K562 (cell line): Measurements from ENCODE around the gene A1BG. TPM values are rescaled to one million over a fixed set of nuclear protein-coding genes. Genes with fewer than 3 reads are reported as not detected.
A peak's percentile ranks its signal among the peaks of the same experiment; 100 is the strongest.

Experiments
- ATAC-seq: fragments of 200-7000 bp; cut with Tn5 transposase; 3 replicates; pipeline ENCODE4 v1.9.1; 2020; ENCODE audit warnings: moderate library complexity
- BruUV-seq: library from RNA; stranded (reverse); fragments of 400-500 nt; replicated peaks from 2 replicates; lab custom pipeline; 2021; lab: Mats Ljungman, UMichigan
- CTCF ChIA-PET: fragments of 300-600 bp; formaldehyde crosslinking; extraction: SDS; loops from one replicate; lab custom pipeline; 2021; ENCODE audit warnings: low intra/inter-chr PET ratio; lab: Yijun Ruan, JAX
- POLR2A ChIA-PET: fragments of 300-600, 350-650 bp; sonication (Branson Sonifier 250); formaldehyde crosslinking; extraction: SDS; loops from one replicate; lab custom pipeline; 2021; ENCODE audit warnings: antibody characterized with exemption, inconsistent platforms; lab: Yijun Ruan, JAX
- DNase-seq, 4 experiments: peaks; one replicate each; pipeline versions ENCODE4 v3.0.0 to v3.0.0-alpha.2; 2011 to 2018; ENCODE audit warnings: low spot score in 3 of 4, mixed read lengths in 3 of 4; ENCODE audit errors: extremely low read depth in 1 of 4
- FAIRE-seq: peaks from 2 replicates; lab custom pipeline; 2011; peaks lifted over from hg19 to GRCh38; lab: Jason Lieb, UNC
- H2AFZ ChIP-seq: 2 replicates; pipeline ENCODE4 v1.6.0; 2011; ENCODE audit warnings: low read depth, low read length, control low read depth, inconsistent platforms
- H3K27ac ChIP-seq: fragments of 200-600 bp; 3 replicates; pipeline ENCODE4 v1.8.0; 2011; ENCODE audit warnings: low read depth, mild to moderate bottlenecking, control low read depth, inconsistent platforms, low read length, moderate library complexity, mixed read lengths; ENCODE audit errors: extremely low read depth
- H3K27me3 ChIP-seq, 2 experiments: fragments of 300-600 bp in 1 of 2; 2 replicates in 1 of 2; 3 replicates in 1 of 2; pipeline versions ENCODE4 v1.6.0 to v1.8.0; 2011; ENCODE audit warnings: inconsistent platforms in 2 of 2, low read length in 2 of 2, mild to moderate bottlenecking in 1 of 2, mixed read lengths in 1 of 2, moderate library complexity in 1 of 2; ENCODE audit not compliant: control insufficient read depth in 2 of 2, insufficient read depth in 2 of 2
- H3K36me3 ChIP-seq: fragments of 300-600 bp; 3 replicates; pipeline ENCODE4 v1.8.0; 2011; ENCODE audit warnings: mild to moderate bottlenecking, low read length, inconsistent platforms; ENCODE audit not compliant: control insufficient read depth, insufficient read depth
- H3K4me1 ChIP-seq, 2 experiments: fragments of 200-600 bp in 1 of 2; replicated peaks in 1 of 2; 2 replicates in 1 of 2; 3 replicates in 1 of 2; pipeline versions ENCODE4 v1.5.1 to v1.8.0; 2011; ENCODE audit warnings: inconsistent platforms in 2 of 2, low read length in 2 of 2, mild to moderate bottlenecking in 1 of 2, mixed read lengths in 1 of 2, moderate library complexity in 1 of 2; ENCODE audit not compliant: control insufficient read depth in 2 of 2, insufficient read depth in 2 of 2
- H3K4me2 ChIP-seq: 2 replicates; pipeline ENCODE4 v1.6.1; 2011; ENCODE audit warnings: low read length, control low read depth, inconsistent platforms, mixed read lengths; ENCODE audit not compliant: insufficient read depth
- H3K4me3 ChIP-seq: fragments of 200-600 bp; sonication (generic), shearing (Covaris generic); 2 replicates; pipeline ENCODE4 v1.5.1; 2016; ENCODE audit warnings: control low read depth, inconsistent platforms
- H3K79me2 ChIP-seq: fragments of 200-600 bp; 3 replicates; pipeline ENCODE4 v1.8.0; 2011; ENCODE audit warnings: low read length, inconsistent platforms; ENCODE audit not compliant: control insufficient read depth, insufficient read depth
- H3K9ac ChIP-seq, 2 experiments: 2 replicates each; pipeline versions ENCODE4 v1.6.0 to v1.6.1; 2011; ENCODE audit warnings: low read depth in 2 of 2, low read length in 2 of 2, control low read depth in 1 of 2, inconsistent platforms in 1 of 2, mild to moderate bottlenecking in 1 of 2, mixed read lengths in 1 of 2; ENCODE audit not compliant: insufficient read depth in 1 of 2
- H3K9me1 ChIP-seq: one replicate; pipeline ENCODE4 v1.6.0; 2011; ENCODE audit warnings: inconsistent platforms, mild to moderate bottlenecking, low read length, moderate library complexity; ENCODE audit not compliant: control insufficient read depth, insufficient read depth
- H3K9me3 ChIP-seq: replicated peaks from 2 replicates; pipeline ENCODE4 v1.5.1; 2011; ENCODE audit warnings: low read depth, low read length, inconsistent platforms; ENCODE audit not compliant: control insufficient read depth, insufficient read depth
- H4K20me1 ChIP-seq: replicated peaks from 2 replicates; pipeline ENCODE4 v1.6.1; 2011; ENCODE audit warnings: low read length, inconsistent platforms, mixed read lengths; ENCODE audit not compliant: control insufficient read depth, insufficient read depth
- DEAF1 ChIP-seq: fragments of 450-650 bp; formaldehyde crosslinking; IDR thresholded peaks from 2 replicates; pipeline ENCODE4 v1.4.0; 2020; ENCODE audit warnings: mild to moderate bottlenecking, moderate library complexity
- HMG20B ChIP-seq: fragments of 250-450 bp; sonication (Bioruptor Pico); IDR thresholded peaks from 2 replicates; pipeline ENCODE4 v1.5.0; 2021; ENCODE audit warnings: mild to moderate bottlenecking
- KDM5B ChIP-seq: fragments of 200-600 bp; sonication (generic); IDR thresholded peaks from 2 replicates; pipeline ENCODE4 v1.6.1; 2012; ENCODE audit warnings: low read depth, mild to moderate bottlenecking, moderate library complexity, low read length, control low read depth, inconsistent platforms; ENCODE audit not compliant: insufficient replicate concordance
- LARP7 ChIP-seq: fragments of 450-650 bp; IDR thresholded peaks from 2 replicates; pipeline ENCODE4 v1.6.1; 2016
- MXD1 ChIP-seq: fragments of 250-450 bp; sonication (Bioruptor Pico); IDR thresholded peaks from 2 replicates; pipeline ENCODE4 v1.8.0; 2021; ENCODE audit warnings: borderline replicate concordance, mild to moderate bottlenecking, moderate library complexity; ENCODE audit not compliant: poor library complexity, severe bottlenecking
- MYNN ChIP-seq, 2 experiments: sonication (generic); formaldehyde crosslinking in 1 of 2; IDR thresholded peaks; 2 replicates each; pipeline versions ENCODE4 v1.5.0 to v1.6.1; 2016 to 2020; ENCODE audit warnings: antibody characterized with exemption in 1 of 2, missing genetic modification reagents in 1 of 2
- POLR2AphosphoS2 ChIP-seq: IDR thresholded peaks from 2 replicates; pipeline ENCODE4 v1.6.1; 2012; ENCODE audit warnings: low read length, improper control_type of control experiment
- POLR2G ChIP-seq: fragments of 200-400 bp; formaldehyde crosslinking; IDR thresholded peaks from 2 replicates; pipeline ENCODE4 v1.6.1; 2017; ENCODE audit warnings: low read depth, mild to moderate bottlenecking, antibody characterized with exemption, low read length, moderate library complexity
- POLR3A ChIP-seq: IDR thresholded peaks from 2 replicates; pipeline ENCODE4 v1.6.1; 2011; ENCODE audit warnings: borderline replicate concordance, mild to moderate bottlenecking, moderate library complexity; ENCODE audit not compliant: insufficient read length, insufficient read depth; ENCODE audit errors: extremely low read depth
- POU5F1 ChIP-seq: fragments of 150-350 bp; IDR thresholded peaks from 2 replicates; pipeline ENCODE4 v1.6.1; 2014; ENCODE audit warnings: borderline replicate concordance, low read length, low read depth, mild to moderate bottlenecking; ENCODE audit not compliant: partially characterized antibody
- PTBP1 ChIP-seq: fragments of 200-400 bp; formaldehyde crosslinking; IDR thresholded peaks from 2 replicates; pipeline ENCODE4 v1.6.1; 2017; ENCODE audit warnings: low read depth, low read length
- RBBP5 ChIP-seq: fragments of 200-600 bp; sonication (generic); IDR thresholded peaks from 2 replicates; pipeline ENCODE4 v1.6.1; 2012; ENCODE audit warnings: borderline replicate concordance, mild to moderate bottlenecking, low read length, control low read depth, inconsistent platforms; ENCODE audit not compliant: insufficient read depth, poor library complexity, severe bottlenecking
- SMAD4 ChIP-seq: fragments of 250-450 bp; sonication (Bioruptor Pico); conservative IDR thresholded peaks from 2 replicates; pipeline ENCODE4 v1.8.0; 2021; ENCODE audit warnings: inconsistent platforms, mild to moderate bottlenecking, moderate library complexity
- SMC3 ChIP-seq: conservative IDR thresholded peaks from 2 replicates; pipeline ENCODE4 v1.6.1; 2011; ENCODE audit warnings: low read depth, low read length, improper control_type of control experiment; ENCODE audit not compliant: insufficient read depth
- SOX6 ChIP-seq: fragments of 450-650 bp; IDR thresholded peaks from 2 replicates; pipeline ENCODE4 v1.6.1; 2014; ENCODE audit warnings: mild to moderate bottlenecking
- XRCC3 ChIP-seq: fragments of 450-650 bp; IDR thresholded peaks from 2 replicates; pipeline ENCODE4 v1.6.1; 2017; ENCODE audit warnings: mild to moderate bottlenecking, moderate library complexity
- ZNF165 ChIP-seq: fragments of 250-450 bp; sonication (Bioruptor Pico); IDR thresholded peaks from 2 replicates; pipeline ENCODE4 v1.4.0; 2020; ENCODE audit warnings: borderline replicate concordance
- ZNF263 ChIP-seq: sonication (generic); formaldehyde crosslinking; IDR thresholded peaks from 2 replicates; pipeline ENCODE4 v1.8.0; 2022; ENCODE audit warnings: mild to moderate bottlenecking, missing genetic modification reagents, borderline replicate concordance
- ZNF316 ChIP-seq: fragments of 450-650 bp; IDR thresholded peaks from 2 replicates; pipeline ENCODE4 v1.6.1; 2016
- ZNF785 ChIP-seq: fragments of 250-450 bp; sonication (Bioruptor Pico); IDR thresholded peaks from 2 replicates; pipeline ENCODE4 v1.4.0; 2020; ENCODE audit warnings: mild to moderate bottlenecking
- WGBS: fragments of 100-300 bp; shearing (Covaris generic); methylation state at CpG from one replicate; pipeline ENCODE4 v1.1.6; 2016; ENCODE audit warnings: low coverage, mixed read lengths; ENCODE audit not compliant: insufficient coverage; ENCODE audit errors: missing lambda C conversion rate; 5-methylcytosine and 5-hydroxymethylcytosine counted together
- in situ Hi-C: fragments of 300-500 bp; cut with MboI; formaldehyde crosslinking; loops from 4 replicates; pipeline ENCODE4 v1.15.0; 2018; ENCODE audit warnings: inconsistent platforms, mixed read lengths
- intact Hi-C: fragments of 100-400 bp; cut with micrococcal nuclease; formaldehyde crosslinking; loops from 2 replicates; pipeline ENCODE4 v1.14.2; 2022
- polyA plus RNA-seq, 8 experiments: library from polyadenylated mRNA; depleted of rRNA in 4 of 8; stranded (reverse) in 5 of 8; unstranded in 3 of 8; fragments of >200 nt; fragmentation: Nextera tagmentation in 2 of 8; fragmentation: Illumina TruSeq in 1 of 8; extraction: Ambion mirVana in 2 of 8; extraction: Trizol in 1 of 8; gene quantifications; 2 replicates each; pipeline versions ENCODE4 v1.2.1 to v1.2.3, GENCODE V29; 2011 to 2014; ENCODE audit warnings: inconsistent platforms in 1 of 8, missing spikeins in 1 of 8
- total RNA-seq, 7 experiments: library from RNA; depleted of rRNA in 6 of 7; stranded (reverse); fragments of >200 nt in 6 of 7; fragmentation: Illumina TruSeq in 2 of 7; extraction: Trizol in 2 of 7; gene quantifications; 2 replicates each; pipeline versions ENCODE4 v1.2.1 to v1.2.3, GENCODE V29; 2011 to 2021; ENCODE audit warnings: low replicate concordance in 1 of 7

The A1BG gene
- total and polyA plus RNA-seq, 9 of the 15 experiments (the other 6 are each of a cell fraction or from before 2014, with no cell fraction given): 0.10 to 19.8 (median 2.6) TPM

GRCh38 chr19:58395220-58395978 lies 42.1 kb upstream of the A1BG start, which contains the start of gene RNF225 (continued):
- TF ChIP-seq RBBP5 (no peak), MYNN (IDR thresholded peaks at IDR 0.05) (0 out of 2 replicates have a peak, but pooled peaks have one; percentile 24), MYNN (CRISPR knock-in tag; IDR thresholded peaks at IDR 0.05) (no peak), HMG20B (CRISPR knock-in tag) (no peak), POLR2AphosphoS2 (peak; percentile 96), ZNF263 (no peak), XRCC3 (no peak), POLR3A (no peak), POLR2G (peak; percentile 41; the same call in 1 of the 2 replicates), PTBP1 (0 out of 2 replicates have a peak, but pooled peaks have one; percentile 12), SMAD4 (CRISPR knock-in tag) (no peak), SOX6 (no peak)

GRCh38 chr19:58394821-58395219 lies 41.5 kb upstream of the A1BG start:
- 72% methylated on average over 3 of the region's 3 CpGs for WGBS
- H3K9me1 ChIP-seq: no peaks in the 10 kb centered on the region
- intact Hi-C loops: no loop called here
- BruUV-seq: no TSS peak
- in situ Hi-C loops: no loop called here
- ATAC-seq (peak; percentile 31), FAIRE-seq (no peak), DNase-seq (peak in 1 of 4 experiments; percentile 13)
- no peaks in the 10 kb centered on the region for H3K27me3 ChIP-seq
- H3K9me3 ChIP-seq: no peaks in the 10 kb centered on the region
- no peak overlapping the region for H3K4me3 ChIP-seq
- ChIA-PET POLR2A (interaction anchor here (0.6 to 0.7 kb wide), 2 partner anchors 119 to 212 kb away, joined by 3 to 7 read pairs; partner anchors contain the start of gene ZNF274), CTCF (no interaction called here)
- H3K27ac ChIP-seq: no peak overlapping the region; the same call in 2 of the 3 replicates
- peaks cover 5 to 56% of the 10 kb centered on the region in 2 experiments; a peak in 4 of 5 replicates for H3K4me1 ChIP-seq
- H3K36me3 ChIP-seq: peaks cover 58% of the 10 kb centered on the region
- no peak overlapping the region for H2AFZ ChIP-seq
- peak overlapping the region in 1 of 2 experiments; percentile 38; a peak in 1 of 4 replicates for H3K9ac ChIP-seq
- H3K4me2 ChIP-seq: no peak overlapping the region
- H3K79me2 ChIP-seq: peaks cover 31% of the 10 kb centered on the region
- peaks cover 18% of the 10 kb centered on the region; the same call in 1 of the 2 replicates for H4K20me1 ChIP-seq
- TF ChIP-seq POU5F1 (no peak), ZNF316 (peak; percentile 80), KDM5B (no peak), ZNF785 (CRISPR knock-in tag) (no peak), SMC3 (no peak), LARP7 (no peak), DEAF1 (CRISPR knock-in tag) (no peak), ZNF165 (CRISPR knock-in tag) (no peak), MXD1 (CRISPR knock-in tag) (no peak)
